Loucy (cell line): ENCODE measurements around the gene ACOT12.

Source experiments
- H2AFZ ChIP-seq: fragments of 200-600 bp; sonication (generic); 2 replicates; pipeline ENCODE4 v1.6.0; 2016; ENCODE audit warnings: antibody characterized with exemption, mild to moderate bottlenecking, low read length, moderate library complexity
- H3F3A ChIP-seq: fragments of 200-600 bp; 2 replicates; pipeline ENCODE4 v1.6.0; 2016; ENCODE audit warnings: antibody characterized with exemption, low read depth, mild to moderate bottlenecking
- H3K27me3 ChIP-seq: fragments of 200-600 bp; sonication (generic); 2 replicates; pipeline ENCODE4 v1.6.1; 2014; ENCODE audit warnings: low read length, mild to moderate bottlenecking; ENCODE audit not compliant: insufficient read depth, poor library complexity, severe bottlenecking
- H3K36me3 ChIP-seq: fragments of 200-600 bp; sonication (generic); 2 replicates; pipeline ENCODE4 v1.6.1; 2016; ENCODE audit warnings: low read length; ENCODE audit not compliant: insufficient read depth
- H3K4me1 ChIP-seq: fragments of 200-600 bp; sonication (generic); 2 replicates; pipeline ENCODE4 v1.5.1; 2014; ENCODE audit warnings: low read length, mild to moderate bottlenecking; ENCODE audit not compliant: insufficient read depth, poor library complexity, severe bottlenecking
- H3K4me2 ChIP-seq: fragments of 200-600 bp; sonication (generic); 2 replicates; pipeline ENCODE4 v1.6.0; 2014; ENCODE audit warnings: antibody characterized with exemption, low read length, low read depth, mild to moderate bottlenecking; ENCODE audit not compliant: poor library complexity, severe bottlenecking
- H3K4me3 ChIP-seq: fragments of 200-600 bp; sonication (generic); 2 replicates; pipeline ENCODE4 v1.5.1; 2014; ENCODE audit warnings: low read length, mild to moderate bottlenecking, mixed read lengths; ENCODE audit not compliant: poor library complexity, severe bottlenecking
- H3K79me2 ChIP-seq: fragments of 200-600 bp; sonication (generic); 2 replicates; pipeline ENCODE4 v1.6.1; 2014; ENCODE audit warnings: low read length; ENCODE audit not compliant: insufficient read depth
- H3K9ac ChIP-seq: fragments of 200-600 bp; sonication (generic); 2 replicates; pipeline ENCODE4 v1.6.0; 2014; ENCODE audit warnings: mild to moderate bottlenecking, low read depth, low read length, moderate library complexity; ENCODE audit not compliant: poor library complexity, severe bottlenecking
- H3K9me2 ChIP-seq: fragments of 200-600 bp; sonication (generic); replicated peaks from 2 replicates; pipeline ENCODE4 v1.6.1; 2016; ENCODE audit warnings: low read depth, low read length, mixed read lengths
- H3K9me3 ChIP-seq: fragments of 200-600 bp; sonication (generic); 2 replicates; pipeline ENCODE4 v1.6.1; 2014; ENCODE audit warnings: mild to moderate bottlenecking, antibody characterized with exemption, low read length, low read depth; ENCODE audit not compliant: insufficient read depth
- H4K20me1 ChIP-seq: fragments of 200-600 bp; sonication (generic); 2 replicates; pipeline ENCODE4 v1.6.0; 2014; ENCODE audit warnings: antibody characterized with exemption, low read length, mild to moderate bottlenecking; ENCODE audit not compliant: insufficient read depth, poor library complexity, severe bottlenecking
- CTCF ChIP-seq: fragments of 200-600 bp; sonication (generic); conservative IDR thresholded peaks from 2 replicates; pipeline ENCODE4 v1.5.1; 2014; ENCODE audit warnings: mild to moderate bottlenecking, antibody characterized with exemption, low read length
- EZH2phosphoT487 ChIP-seq: fragments of 200-600 bp; IDR thresholded peaks from 2 replicates; pipeline ENCODE4 v1.6.1; 2018; ENCODE audit warnings: antibody characterized with exemption, mild to moderate bottlenecking, moderate library complexity, borderline replicate concordance

ACOT12 gene

GRCh38 chr5:81418606-81419005 is 24.7 kb upstream of the ACOT12 start:
- Histone ChIP-seq H2AFZ (no peak overlapping the region), H4K20me1 (no peaks in the 10 kb centered on the region), H3K27me3 (no peaks in the 10 kb centered on the region), H3K79me2 (no peaks in the 10 kb centered on the region), H3K4me3 (no peak overlapping the region), H3K36me3 (peaks cover 66% of the 10 kb centered on the region), H3K9ac (no peak overlapping the region), H3K9me2 (no peaks in the 10 kb centered on the region), H3K9me3 (no peaks in the 10 kb centered on the region), H3F3A (no peaks in the 10 kb centered on the region; the same call in 1 of the 2 replicates), H3K4me2 (no peak overlapping the region), H3K4me1 (peaks cover 14% of the 10 kb centered on the region)
- no peak for TF ChIP-seq CTCF
- no peak for TF ChIP-seq EZH2phosphoT487

GRCh38 chr5:81417052-81417451 is 23.1 kb upstream of the ACOT12 start:
- Histone ChIP-seq H3K9me2 (no peaks in the 10 kb centered on the region), H3K4me3 (no peak overlapping the region)

GRCh38 chr5:81409896-81410295 is 16.0 kb upstream of the ACOT12 start:
- H3K9me2 ChIP-seq, result no peaks in the 10 kb centered on the region
- H3K4me3 ChIP-seq, result no peak overlapping the region
- H3K27me3 ChIP-seq, result no peaks in the 10 kb centered on the region
- H2AFZ ChIP-seq, result no peak overlapping the region
- no peaks in the 10 kb centered on the region for H4K20me1 ChIP-seq
- no peaks in the 10 kb centered on the region for H3K79me2 ChIP-seq
- TF ChIP-seq EZH2phosphoT487, result no peak
- TF ChIP-seq CTCF, result no peak
- H3K4me1 ChIP-seq, result no peaks in the 10 kb centered on the region
- no peaks in the 10 kb centered on the region for H3F3A ChIP-seq
- H3K36me3 ChIP-seq, result peaks cover 22% of the 10 kb centered on the region; the same call in 1 of the 2 replicates
- no peaks in the 10 kb centered on the region for H3K9me3 ChIP-seq
- no peak overlapping the region for H3K4me2 ChIP-seq
- no peak overlapping the region for H3K9ac ChIP-seq

More at GRCh38 chr5:81417052-81417451, 23.1 kb upstream of the ACOT12 start:
- H3K79me2 ChIP-seq, result no peaks in the 10 kb centered on the region
- peaks cover 58% of the 10 kb centered on the region for H3K36me3 ChIP-seq
- no peak overlapping the region for H3K4me2 ChIP-seq
- H3K4me1 ChIP-seq, result peaks cover 14% of the 10 kb centered on the region
- H3K27me3 ChIP-seq, result no peaks in the 10 kb centered on the region
- no peaks in the 10 kb centered on the region; the same call in 1 of the 2 replicates for H3F3A ChIP-seq
- H2AFZ ChIP-seq, result no peak overlapping the region
- H3K9ac ChIP-seq, result no peak overlapping the region
- TF ChIP-seq CTCF, result no peak
- TF ChIP-seq EZH2phosphoT487, result no peak
- H3K9me3 ChIP-seq, result no peaks in the 10 kb centered on the region
- H4K20me1 ChIP-seq, result no peaks in the 10 kb centered on the region
